HuH-7 (cell line): ENCODE measurements around the gene STRADA.
A peak's percentile ranks its signal among the peaks of the same experiment; 100 is the strongest.

Experiments
- DNase-seq: peaks from one replicate; pipeline ENCODE4 v3.0.0; 2011; ENCODE audit warnings: low spot score

Gene STRADA, protein sequence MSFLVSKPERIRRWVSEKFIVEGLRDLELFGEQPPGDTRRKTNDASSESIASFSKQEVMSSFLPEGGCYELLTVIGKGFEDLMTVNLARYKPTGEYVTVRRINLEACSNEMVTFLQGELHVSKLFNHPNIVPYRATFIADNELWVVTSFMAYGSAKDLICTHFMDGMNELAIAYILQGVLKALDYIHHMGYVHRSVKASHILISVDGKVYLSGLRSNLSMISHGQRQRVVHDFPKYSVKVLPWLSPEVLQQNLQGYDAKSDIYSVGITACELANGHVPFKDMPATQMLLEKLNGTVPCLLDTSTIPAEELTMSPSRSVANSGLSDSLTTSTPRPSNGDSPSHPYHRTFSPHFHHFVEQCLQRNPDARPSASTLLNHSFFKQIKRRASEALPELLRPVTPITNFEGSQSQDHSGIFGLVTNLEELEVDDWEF

DNA sequence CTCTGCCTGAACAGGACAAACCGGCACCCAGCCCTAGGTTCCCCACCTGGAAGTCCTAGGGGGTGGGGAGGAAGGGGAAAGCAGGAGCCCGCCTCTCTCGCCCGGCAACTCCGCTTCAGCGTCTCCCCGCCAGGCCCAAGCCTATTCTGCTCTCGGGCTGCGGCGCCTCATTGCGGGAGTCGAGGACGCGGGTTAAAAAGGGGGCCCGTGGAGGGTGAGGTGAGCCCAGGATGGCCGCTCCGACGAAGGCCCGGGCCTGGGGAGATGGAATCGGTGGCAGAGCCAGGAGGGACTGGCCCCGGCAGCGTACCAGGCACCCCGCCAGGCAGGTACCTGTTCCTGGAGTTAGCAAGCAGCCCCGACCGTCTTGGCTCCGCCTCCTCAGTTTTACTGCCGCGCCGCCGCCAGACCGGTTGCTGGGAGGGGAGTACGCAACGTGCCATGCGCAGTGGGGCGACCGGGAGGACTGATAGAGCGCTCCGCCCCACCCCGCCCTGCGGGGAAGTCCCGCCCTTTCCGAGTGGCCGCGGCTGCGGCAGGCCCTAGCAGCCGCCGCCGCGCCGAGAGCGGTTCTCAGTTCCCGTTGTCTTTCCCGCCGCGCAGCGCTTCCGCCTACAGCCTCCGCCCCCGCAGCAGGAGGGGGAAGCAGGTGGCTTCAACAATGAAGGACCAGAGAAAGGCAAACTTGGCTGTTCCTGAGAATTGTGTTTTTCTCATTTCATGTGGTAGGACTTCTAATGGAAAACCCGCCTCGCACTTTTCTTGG is at the start of gene STRADA:
Gene STRADA, minus strand, starts transcription at position 392 of the 766 bp plus-strand sequence. CDS start 13,430 bp downstream, outside the sequence.
- DNase-seq = peak; percentile 94

DNA sequence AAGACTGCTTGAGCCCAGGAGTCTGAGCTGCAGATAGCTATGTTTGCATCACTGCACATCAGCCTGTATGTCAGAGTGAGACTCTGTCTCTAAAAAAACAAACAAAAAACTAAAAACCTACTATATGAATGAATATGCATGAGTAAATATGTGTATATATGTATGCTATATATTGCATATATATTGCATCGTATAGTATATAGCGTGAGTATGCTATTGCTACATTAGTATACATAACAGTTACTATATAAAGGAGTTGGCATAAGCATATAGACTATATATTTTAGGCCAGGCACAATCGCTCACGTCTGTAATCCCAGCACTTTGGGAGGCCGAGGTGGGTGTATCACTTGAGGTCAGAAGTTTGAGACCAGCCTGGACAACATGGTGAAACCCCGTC is 48.5 kb upstream of the STRADA start:
- DNase-seq = no peak

DNA sequence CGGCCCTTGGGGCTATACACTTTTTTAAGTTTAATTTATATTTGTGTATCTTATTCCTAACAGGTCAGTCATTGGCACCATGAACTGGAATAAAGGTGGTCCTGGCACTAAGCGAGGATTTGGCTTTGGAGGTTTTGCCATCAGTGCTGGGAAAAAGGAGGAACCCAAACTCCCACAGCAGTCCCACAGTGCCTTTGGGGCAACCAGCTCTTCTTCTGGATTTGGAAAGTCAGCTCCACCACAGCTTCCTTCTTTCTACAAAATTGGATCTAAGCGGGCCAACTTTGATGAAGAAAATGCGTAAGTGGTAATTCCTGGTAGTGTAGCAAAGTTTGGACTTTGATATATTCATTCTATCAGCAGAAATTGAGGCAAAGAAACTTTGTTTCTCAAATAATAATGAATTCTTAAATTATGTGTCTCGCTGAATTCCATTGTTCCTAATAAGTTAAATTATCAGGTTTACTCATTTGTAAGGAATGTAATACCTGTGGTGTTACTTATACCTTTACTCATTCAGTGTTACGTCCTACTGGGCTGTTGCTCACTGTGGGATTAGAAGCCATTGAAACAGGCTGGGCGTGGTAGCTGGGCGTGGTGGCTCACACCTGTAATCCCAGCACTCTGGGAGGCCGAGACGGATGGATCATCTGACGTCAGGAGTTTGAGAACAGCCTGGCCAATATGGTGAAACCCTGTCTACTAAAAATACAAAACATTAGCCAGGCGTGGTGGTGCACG is 45.5 kb upstream of the STRADA start:
- no peak for DNase-seq

DNA sequence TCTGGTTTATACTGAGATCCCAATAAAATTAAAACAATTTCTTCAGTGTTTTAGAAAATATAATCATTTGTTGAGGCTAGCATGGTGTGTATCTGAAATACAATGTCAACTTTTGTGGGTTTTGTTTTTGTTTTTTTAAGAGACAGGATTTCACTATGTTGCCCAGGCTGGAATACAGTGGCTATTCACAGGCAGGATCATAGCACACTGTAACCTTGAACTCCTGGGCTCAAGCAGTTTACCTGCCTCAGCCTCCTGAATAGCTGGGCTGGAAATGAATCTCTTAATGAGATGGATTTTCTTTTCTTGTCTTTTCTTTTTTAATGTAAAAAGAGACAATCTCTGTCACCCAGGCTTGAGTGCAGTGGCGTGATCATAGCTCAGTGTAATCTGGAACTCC is 44.5 kb upstream of the STRADA start:
- no peak for DNase-seq

DNA sequence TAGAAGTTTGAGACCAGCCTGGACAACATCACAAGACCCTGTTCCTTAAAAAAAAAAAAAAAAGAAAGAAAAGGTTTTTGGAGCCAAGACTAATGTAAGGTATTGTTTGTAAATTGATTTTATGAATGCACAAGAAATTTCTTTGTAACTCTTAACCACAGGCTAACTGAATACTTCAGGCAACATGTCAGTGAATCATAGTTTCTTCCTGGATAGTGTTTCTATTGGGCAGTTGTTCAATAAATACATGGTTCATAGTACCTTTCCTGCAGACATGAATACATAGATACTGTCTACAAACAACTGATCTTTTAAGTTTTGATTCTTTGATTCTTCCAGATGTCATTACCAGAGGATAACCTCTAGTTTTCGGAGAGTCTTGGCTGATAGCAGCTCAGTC is 44.0 kb upstream of the STRADA start:
- DNase-seq = no peak

DNA sequence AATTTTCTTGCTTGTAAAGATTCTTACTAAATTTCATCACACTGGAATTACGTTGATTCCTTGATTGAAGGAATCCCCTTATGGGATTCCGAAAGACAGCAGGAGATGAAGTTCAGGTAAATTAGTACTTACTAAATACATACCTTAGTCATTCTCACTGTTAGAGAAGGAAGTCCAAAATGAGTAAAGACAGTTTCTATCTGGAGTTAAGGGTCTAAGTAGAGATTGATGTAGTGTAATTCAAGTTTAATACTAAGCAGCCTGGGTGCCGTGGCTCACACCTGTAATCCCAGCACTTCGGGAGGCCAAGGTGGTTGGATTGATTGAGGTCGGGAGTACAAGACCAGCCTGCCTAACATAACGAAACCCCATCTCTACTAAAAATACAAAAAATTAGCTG is 41.9 kb upstream of the STRADA start:
- DNase-seq = no peak

DNA sequence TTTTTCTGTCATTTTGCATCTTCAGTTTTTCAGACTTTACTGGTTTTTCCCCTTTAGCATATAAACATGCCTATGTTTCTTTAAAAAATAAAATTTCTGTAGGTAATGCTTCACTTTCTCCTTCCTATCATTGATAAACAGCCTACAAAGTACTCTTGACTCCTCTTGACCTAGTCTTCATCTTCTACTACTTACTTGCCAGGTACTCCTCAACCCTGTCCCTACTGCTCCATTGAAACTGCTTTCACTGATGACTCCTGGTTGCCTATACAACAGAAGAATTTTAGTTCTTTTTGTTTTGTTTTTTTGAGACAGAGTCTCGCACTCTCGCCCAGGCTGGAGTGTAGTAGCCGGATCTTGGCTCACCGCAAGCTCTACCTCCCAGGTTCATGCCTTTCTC is 39.3 kb upstream of the STRADA start:
- DNase-seq = no peak

DNA sequence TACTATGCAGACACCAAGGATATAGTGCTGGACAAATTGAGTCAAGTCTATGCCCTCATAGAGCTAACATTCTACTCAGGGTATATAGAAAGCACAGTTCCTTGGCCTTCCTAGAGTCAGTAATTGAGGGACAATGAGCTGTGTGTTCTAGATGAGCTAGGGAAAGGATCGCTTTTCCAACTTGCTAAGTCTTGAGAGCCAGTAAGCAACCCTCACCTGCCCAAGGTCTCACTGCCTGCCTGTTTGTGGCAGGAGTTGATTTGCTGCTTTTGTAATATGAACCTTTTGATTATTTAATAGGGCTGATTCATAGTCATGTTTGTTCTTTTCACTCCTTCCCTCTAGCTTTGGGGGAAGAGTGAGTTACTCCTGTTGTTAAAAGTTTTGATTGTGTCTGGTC is 38.9 kb upstream of the STRADA start:
- no peak for DNase-seq

DNA sequence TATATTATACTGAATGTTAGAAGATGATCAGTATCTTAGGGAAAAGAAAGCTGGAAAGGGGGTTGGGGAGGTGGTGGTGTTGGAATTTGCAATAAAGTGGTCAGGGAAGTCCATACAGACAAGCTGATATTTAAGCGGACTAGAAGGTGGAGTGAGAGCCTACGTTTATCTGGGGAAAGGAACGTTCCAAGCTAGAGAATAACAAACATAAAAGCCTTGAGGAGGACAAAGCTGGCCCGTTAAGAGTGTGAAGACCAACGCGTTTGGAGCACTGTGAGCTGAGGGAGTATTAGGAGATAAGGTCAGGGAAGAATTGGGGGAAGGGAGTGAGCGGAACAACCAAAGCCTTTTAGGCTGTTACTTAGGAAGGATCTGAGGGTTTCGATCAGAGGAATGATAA is 33.8 kb upstream of the STRADA start:
- no peak for DNase-seq

DNA sequence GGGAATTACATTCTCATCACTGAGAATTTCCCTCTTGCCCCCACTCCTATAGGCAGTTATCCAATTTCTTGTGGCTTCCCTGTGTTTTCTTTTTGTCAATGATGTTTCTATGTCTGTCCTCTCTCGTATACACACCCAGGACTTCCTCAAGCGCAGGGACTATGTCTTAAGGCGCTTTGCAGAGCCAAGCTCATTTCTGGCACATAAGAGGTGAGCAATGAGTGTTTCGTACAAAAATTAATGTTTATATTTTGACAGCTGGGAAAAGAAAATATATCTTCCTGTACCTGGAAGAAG is 33.3 kb upstream of the STRADA start:
- DNase-seq = no peak

DNA sequence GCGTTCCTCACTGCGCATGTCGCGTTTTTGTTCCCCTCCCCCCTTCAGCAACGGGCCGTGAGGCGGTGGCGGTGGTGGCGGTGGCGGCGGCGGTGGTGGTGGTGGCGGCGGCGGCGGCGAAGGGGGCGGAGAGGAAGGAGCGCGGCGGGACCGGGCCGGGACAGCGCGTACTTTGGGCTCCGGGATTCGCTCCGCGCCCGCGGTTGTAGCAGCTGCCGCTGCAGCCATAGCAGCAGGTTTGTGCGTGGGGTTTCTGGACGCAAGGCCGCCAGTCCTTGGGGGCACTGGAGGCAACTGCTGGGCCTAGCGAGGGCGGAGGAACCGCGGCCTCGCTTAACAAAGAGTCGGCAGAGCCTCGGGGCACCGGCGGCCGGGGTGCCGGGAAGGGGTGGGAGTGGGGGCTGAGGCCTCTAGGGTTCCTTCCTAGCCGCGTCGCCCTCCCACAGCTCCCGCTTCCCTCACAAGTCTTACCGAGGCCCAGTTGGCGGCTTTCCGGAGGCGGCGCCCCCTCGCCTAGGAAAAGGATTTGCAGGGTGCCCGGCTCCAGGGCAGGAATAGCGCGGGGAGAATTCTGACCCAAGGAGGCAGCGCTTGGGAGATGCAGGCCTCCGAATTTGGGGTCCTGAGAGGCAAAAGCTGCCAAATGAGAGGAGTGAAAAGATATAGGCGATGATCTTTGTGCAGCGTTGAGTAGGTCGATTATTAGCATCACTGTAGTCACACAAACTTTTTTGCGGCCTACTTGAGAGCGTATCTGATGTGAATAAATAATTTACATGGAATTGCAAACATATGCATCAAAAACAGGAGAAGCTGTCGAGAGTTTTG is 32.8 kb upstream of the STRADA start, which contains the start of gene DDX42:
Gene DDX42, plus strand, starts transcription at position 30 of the 828 bp plus-strand sequence. CDS start 12,880 bp downstream, outside the sequence.
- peak; percentile 84 for DNase-seq

DNA sequence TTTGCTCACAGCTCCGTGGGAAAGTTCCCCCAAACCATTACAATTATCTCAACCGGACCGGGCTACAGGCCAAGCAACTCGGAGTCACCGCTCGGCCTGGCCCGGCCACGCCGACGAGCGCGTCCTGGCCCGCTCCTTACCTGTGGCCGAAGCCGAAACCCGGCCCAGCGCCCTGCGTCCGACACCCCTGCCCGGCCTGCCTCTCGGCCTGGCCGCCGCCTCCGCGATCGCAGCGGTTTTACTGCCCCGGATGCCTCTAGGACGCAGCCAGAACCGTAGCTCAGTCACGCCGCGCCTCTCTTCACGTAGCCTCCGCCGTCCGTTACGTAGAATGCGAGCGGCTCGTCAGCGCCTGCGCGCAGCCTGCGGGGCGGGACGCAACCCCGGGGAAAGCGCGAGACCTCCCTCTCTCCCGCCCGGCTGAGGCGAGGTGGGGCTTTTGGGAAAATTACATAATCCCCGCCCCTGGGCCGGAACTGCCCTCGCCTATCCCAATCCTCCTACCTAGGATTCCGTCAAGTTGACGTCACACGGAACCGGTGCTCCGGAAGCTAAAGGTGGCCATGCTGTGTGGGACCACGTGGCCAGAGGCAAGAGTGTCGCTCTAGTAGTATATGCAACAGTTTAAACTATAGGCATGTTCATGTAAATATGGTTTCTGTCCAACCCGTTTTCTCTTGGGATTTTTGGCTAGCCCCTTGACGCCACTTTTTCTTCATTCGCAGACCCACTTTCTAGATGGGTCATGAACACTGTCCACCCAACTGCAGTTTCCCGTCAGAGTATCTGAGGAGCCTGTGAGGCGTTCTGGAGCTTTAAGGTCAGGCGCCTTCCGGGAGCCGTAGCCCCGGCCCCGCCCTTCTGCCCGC is 31.9 kb upstream of the STRADA start, which contains the start of gene CCDC47:
Gene CCDC47, minus strand, starts transcription at position 326 of the 869 bp plus-strand sequence. CDS start 7,422 bp downstream, outside the sequence.
- DNase-seq = peak; percentile 98

DNA sequence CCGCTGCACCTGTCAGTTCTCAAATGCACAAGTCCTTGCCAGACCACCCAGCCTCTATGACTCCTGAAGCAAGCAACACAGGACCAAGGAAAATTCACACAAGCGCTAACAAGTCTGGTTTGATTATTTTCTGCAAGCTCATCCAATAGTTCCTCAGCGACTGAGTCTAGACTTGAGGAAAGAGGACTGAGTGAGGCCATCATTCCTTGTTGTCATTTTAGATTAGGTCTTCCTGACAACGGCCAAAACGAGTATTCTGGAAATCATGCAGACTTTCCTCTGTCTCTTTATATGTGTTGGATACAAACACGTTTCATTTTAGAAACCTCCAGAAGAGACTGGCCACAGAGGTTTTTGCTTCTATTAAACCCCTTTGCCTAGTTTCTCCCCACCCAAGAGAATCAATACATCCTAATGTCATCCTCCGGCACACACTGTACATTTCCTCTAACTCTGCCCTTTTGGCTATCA is 31.2 kb upstream of the STRADA start:
- DNase-seq = no peak

DNA sequence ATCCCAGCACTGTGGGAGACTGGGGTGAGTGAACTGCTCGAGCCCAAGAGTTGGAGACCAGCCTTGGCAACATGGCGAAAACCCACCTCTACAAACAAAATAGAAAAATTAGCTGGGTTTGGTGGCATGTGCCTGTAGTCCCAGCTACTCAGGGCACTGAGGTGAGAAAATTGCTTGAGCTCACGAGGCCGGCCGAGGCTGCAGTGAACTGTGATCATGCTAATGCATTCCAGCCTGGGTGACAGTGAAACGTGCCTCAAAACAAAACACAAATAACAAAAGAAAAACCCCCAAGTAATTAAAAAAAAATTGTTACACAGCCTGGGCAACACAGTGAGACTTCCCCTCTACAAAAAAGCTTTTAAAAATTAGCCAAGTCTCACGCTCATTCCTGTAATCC is 26.8 kb upstream of the STRADA start:
- DNase-seq = no peak

DNA sequence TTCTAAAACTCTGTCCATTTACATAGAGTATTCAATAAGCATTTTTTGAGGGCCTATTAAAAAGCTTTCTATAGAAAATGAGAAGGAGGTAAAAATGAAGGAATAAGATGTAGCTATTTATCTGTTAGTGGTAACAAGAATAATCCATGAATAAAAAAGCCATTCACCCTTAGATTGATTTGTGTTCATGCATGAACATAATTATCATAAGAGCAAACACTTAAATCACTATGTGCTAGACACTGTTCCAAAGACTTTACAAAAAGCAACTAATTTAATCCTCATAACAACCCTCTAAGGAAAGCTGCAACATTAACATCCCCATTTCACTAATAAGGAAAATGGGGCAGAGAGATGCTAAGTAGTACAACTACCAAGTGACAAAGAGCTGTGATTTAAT is 25.2 kb upstream of the STRADA start:
- no peak for DNase-seq

DNA sequence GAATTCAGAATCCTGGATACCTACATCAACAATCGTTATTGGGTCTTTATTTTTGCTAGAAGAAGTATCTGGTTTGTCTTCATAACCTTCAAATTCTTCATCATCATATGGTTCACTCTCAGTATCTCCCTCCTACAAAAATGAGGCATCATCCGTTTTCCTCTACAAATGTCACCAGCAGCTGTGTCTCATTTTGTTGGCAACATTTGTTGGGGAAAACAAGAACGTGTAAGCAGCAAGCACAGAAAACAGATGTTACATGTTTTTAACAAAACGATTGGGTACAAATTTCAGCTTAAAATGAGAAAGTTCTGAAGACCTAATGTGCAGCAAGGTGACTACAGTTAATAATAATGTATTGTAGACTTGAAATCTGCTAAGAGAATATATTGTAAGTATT is 23.1 kb upstream of the STRADA start:
- no peak for DNase-seq

DNA sequence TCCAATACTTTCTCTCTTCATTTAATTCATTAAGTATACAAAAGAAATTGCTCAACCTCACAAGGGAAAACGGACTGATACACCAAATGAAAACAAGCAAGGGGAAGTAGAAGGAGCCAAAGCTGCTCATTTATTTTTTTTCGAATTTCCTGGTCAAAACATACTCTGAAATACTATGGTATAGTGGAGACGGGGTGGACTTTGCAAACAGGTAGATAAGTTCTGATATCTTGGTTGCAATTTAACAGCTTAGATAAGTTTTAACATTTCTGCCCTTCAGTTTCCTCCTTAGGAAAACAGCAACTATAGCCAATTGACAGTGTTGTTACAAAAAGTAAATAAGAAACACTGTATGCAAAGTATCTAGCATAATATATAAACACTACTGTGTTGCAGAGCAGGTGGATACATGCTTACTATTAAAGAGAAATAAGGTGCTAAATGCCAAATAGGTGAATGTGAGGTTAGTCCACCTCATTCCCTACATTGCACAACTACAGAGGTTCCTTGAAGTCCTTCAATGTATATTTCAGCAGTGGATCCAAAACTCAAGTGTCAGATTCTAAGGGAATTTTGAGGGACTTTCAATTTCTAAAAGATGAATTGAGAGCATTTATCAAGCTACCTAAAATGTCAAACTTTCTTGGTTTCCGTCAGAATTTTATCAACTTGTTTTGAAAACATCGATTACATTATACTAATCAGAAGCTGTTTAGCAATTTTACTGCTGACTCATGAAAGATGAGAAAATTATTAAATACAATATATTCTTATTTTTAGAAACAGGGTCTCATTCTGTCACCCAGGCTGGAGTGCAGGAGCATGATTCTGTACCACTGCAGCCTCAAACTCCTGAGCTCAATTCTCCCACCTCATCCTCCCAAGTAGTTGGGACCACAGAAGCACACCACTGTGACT is 20.8 kb upstream of the STRADA start:
- no peak for DNase-seq

DNA sequence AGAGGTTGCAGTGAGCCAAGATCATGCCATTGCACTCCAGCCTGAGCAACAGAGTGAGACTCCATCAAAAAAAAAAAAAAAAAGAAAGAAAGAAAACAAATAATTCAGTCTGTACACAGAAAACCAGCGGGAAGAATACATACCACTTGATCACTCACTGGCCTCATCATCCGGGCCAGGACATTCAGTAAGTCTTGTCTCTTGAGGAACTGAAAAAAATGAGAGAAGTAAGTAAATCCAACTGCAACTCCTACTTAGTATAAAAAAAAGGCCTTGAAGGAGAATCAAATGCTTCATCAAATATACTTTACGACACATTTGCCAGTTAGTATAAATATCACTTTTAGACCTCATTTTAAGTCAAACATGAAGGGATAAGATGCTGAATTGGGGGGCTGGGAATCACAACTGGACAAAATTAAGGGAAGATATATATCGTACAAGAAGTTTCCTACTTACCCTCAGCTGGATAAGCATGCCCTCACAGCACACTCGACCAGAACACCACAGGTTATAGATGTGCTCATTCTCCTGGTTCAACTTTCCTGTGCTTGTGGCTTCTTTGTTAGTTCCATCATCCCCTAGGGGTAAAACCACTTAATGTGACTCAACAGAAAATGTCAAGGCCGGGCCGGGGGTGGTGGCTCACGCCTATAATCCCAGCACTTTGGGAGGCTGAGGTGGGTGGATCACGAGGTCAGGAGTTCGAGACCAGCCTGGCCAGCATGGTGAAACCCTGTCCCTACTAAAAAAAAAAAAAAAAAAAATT is 19.4 kb upstream of the STRADA start:
- DNase-seq = no peak

DNA sequence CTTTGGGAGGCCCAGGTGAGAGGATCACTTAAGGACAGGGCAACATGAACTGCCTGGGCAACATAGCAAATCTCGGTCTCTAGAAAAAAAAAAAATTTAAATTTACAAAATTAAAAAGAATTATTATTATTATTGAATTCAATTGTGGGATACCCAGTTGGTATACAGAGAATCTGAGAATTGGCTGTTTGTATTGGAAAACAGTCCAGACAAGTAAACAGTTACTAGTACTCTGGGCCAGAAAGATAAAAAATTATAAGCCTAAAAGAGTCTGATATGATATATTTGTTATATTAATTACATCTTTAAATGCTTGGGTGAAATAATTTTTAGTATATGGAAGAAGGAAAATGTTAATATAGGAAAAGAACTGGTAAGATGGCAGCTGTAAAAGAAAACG is 16.8 kb upstream of the STRADA start:
- DNase-seq = no peak
